Astrocyte (in vitro differentiated cells and primary cell): Measurements from ENCODE around the gene DSG3.

ENCODE experiments used
- EZH2 ChIP-seq: IDR thresholded peaks from 2 replicates; pipeline ENCODE4 v1.6.1; 2012; ENCODE audit warnings: mild to moderate bottlenecking, low read length, inconsistent platforms; ENCODE audit not compliant: insufficient read depth
- TF ChIP-seq, protein P1 (sequence below): IDR thresholded peaks from 2 replicates; pipeline ENCODE4 v1.5.1; 2011; ENCODE audit warnings: low read depth, mild to moderate bottlenecking, inconsistent platforms, low read length, moderate library complexity; ENCODE audit not compliant: insufficient read depth

- TF ChIP-seq, protein P1, sequence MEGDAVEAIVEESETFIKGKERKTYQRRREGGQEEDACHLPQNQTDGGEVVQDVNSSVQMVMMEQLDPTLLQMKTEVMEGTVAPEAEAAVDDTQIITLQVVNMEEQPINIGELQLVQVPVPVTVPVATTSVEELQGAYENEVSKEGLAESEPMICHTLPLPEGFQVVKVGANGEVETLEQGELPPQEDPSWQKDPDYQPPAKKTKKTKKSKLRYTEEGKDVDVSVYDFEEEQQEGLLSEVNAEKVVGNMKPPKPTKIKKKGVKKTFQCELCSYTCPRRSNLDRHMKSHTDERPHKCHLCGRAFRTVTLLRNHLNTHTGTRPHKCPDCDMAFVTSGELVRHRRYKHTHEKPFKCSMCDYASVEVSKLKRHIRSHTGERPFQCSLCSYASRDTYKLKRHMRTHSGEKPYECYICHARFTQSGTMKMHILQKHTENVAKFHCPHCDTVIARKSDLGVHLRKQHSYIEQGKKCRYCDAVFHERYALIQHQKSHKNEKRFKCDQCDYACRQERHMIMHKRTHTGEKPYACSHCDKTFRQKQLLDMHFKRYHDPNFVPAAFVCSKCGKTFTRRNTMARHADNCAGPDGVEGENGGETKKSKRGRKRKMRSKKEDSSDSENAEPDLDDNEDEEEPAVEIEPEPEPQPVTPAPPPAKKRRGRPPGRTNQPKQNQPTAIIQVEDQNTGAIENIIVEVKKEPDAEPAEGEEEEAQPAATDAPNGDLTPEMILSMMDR = no peak
- TF ChIP-seq EZH2 = no peak
These were observed 48.1 kb upstream of the DSG3 start for GRCh38 chr18:31399306-31400032.
